ENCODE results near the gene EOGT. TPM values are rescaled to one million over a fixed set of nuclear protein-coding genes. Genes with fewer than 3 reads are reported as not detected.

The EOGT gene
- total and polyA plus RNA-seq, 10 of the 15 experiments (the other 5 are each of a cell fraction or from before 2014, with no cell fraction given), result 3.5 to 16.5 (median 8.3) TPM

- DNase-seq (ENCODE audit: low read depth, low spot score), result no peak
- no TSS peak for BruUV-seq (replicated peaks)
- Histone ChIP-seq H3K4me1 (ENCODE audit: control insufficient read depth, insufficient read depth, low read length) (peaks cover 10% of the 10 kb centered on the region), H4K20me1 (ENCODE audit: control insufficient read depth, insufficient read depth) (no peaks in the 10 kb centered on the region), H3K9ac (ENCODE audit: control insufficient read depth, insufficient read depth, low read length) (no peak overlapping the region), H3K27me3 (replicated peaks in 1 of 2; ENCODE audit: control insufficient read depth in 2 of 2, insufficient read depth in 2 of 2, low read length in 1 of 2) (no peaks in the 10 kb centered on the region), H3K9me3 (replicated peaks; ENCODE audit: control insufficient read depth, insufficient read depth, low read length) (no peaks in the 10 kb centered on the region; the same call in 2 of the 3 replicates), H3K4me3 (peak overlapping the region; percentile 31; the same call in 1 of the 2 replicates), H3K79me2 (ENCODE audit: control insufficient read depth, insufficient read depth, low read length) (no peaks in the 10 kb centered on the region; the same call in 1 of the 2 replicates), H3K36me3 (ENCODE audit: control insufficient read depth in 2 of 2, insufficient read depth in 2 of 2, low read length in 1 of 2) (peaks cover 1 to 18% of the 10 kb centered on the region in 2 experiments; a peak in 2 of 4 replicates), H3K4me2 (ENCODE audit: control insufficient read depth, insufficient read depth) (peak overlapping the region; percentile 66; the same call in 1 of the 2 replicates), H2AFZ (ENCODE audit: control insufficient read depth, low read depth, low read length) (no peak overlapping the region), H3K27ac (ENCODE audit: control insufficient read depth, insufficient read depth) (peak overlapping the region; percentile 82)
- ChIA-PET CTCF (interaction anchor here (1.0 to 2.2 kb wide), 4 partner anchors 17 to 33 kb away, joined by 3 to 4 read pairs (median 4); no protein-coding TSS in a partner anchor), SMC1A (ENCODE audit: uncharacterized antibody, unreplicated experiment) (interaction anchor here (0.7 to 4.0 kb wide), 10 partner anchors 9 to 144 kb away, joined by 3 to 27 read pairs (median 4); partner anchors contain the start of gene UBA3), RAD21 (ENCODE audit: unreplicated experiment) (interaction anchor here (1.9 kb wide), 1 partner anchor 26 kb away, joined by 5 read pairs; the partner anchor contains the start of gene ARL6IP5), POLR2A (interaction anchor here (0.7 to 2.1 kb wide), 5 partner anchors 16 to 28 kb away, joined by 3 to 7 read pairs (median 5); partner anchors contain the start of gene ARL6IP5)
- FAIRE-seq, result no peak
- 21% methylated on average over 2 of the region's 2 CpGs for WGBS (ENCODE audit: insufficient coverage, insufficient replicate concordance, low lambda C conversion rate, missing lambda C conversion rate)
- in situ Hi-C loops (cut with MboI) (no loop called here), intact Hi-C loops (cut with micrococcal nuclease; ENCODE audit: unreplicated experiment) (no loop called here)
- peak; percentile 12; the same call in 2 of the 3 replicates for ATAC-seq
- TF ChIP-seq EGR1 (IDR thresholded peaks at IDR 0.05; ENCODE audit: borderline replicate concordance in 1 of 2, low read depth in 2 of 2, low read length in 2 of 2), result no peak
- no peak for TF ChIP-seq CUX1 (IDR thresholded peaks at IDR 0.05; ENCODE audit: insufficient replicate concordance, low read depth, low read length)
- no peak for TF ChIP-seq CBX5 (IDR thresholded peaks at IDR 0.05; ENCODE audit: low read depth)
- TF ChIP-seq POLR2AphosphoS5 (IDR thresholded peaks at IDR 0.05; ENCODE audit: low read length), result no peak
- no peak for TF ChIP-seq SKIL (IDR thresholded peaks at IDR 0.05; ENCODE audit: low read depth, poor library complexity, severe bottlenecking)
- TF ChIP-seq ZBED1 (IDR thresholded peaks at IDR 0.05; ENCODE audit: borderline replicate concordance), result no peak
- no peak for TF ChIP-seq ZSCAN29 (IDR thresholded peaks at IDR 0.05)
- no peak for TF ChIP-seq SRF (IDR thresholded peaks at IDR 0.05; ENCODE audit: low read depth in 2 of 2, low read length in 2 of 2)
- no peak for TF ChIP-seq CHD2 (IDR thresholded peaks at IDR 0.05; ENCODE audit: borderline replicate concordance, low read depth, low read length)
- TF ChIP-seq BMI1 (IDR thresholded peaks at IDR 0.05; ENCODE audit: borderline replicate concordance), result no peak
- no peak for TF ChIP-seq POLR2A (IDR thresholded peaks at IDR 0.05; ENCODE audit: low read depth, low read length)
- TF ChIP-seq ZNF207 (IDR thresholded peaks at IDR 0.05; ENCODE audit: borderline replicate concordance), result no peak
- TF ChIP-seq SUPT20H (IDR thresholded peaks at IDR 0.05; ENCODE audit: borderline replicate concordance, control insufficient read depth, low read depth, low read length), result no peak
These were observed 45.4 kb upstream of the EOGT start for GRCh38 chr3:69058947-69059224.

Data from GM12878 (cell line).